Keratinocyte (primary cell): ENCODE data around the gene PTPRN2. TPM values are rescaled to one million over a fixed set of nuclear protein-coding genes. Genes with fewer than 3 reads are reported as not detected.

Experiments
- DNase-seq: peaks from one replicate; pipeline ENCODE4 v3.0.0-alpha.2; 2011; ENCODE audit warnings: low read depth, missing footprints, low spot score
- FAIRE-seq: peaks from 2 replicates; lab custom pipeline; 2011; peaks lifted over from hg19 to GRCh38; lab: Jason Lieb, UNC
- H2AFZ ChIP-seq: 2 replicates; pipeline ENCODE4 v1.6.0; 2012; ENCODE audit warnings: low read length, control low read depth, inconsistent platforms; ENCODE audit not compliant: control insufficient read depth
- H3K27ac ChIP-seq: 2 replicates; pipeline ENCODE4 v1.5.1; 2011; ENCODE audit warnings: low read length; ENCODE audit not compliant: control insufficient read depth, insufficient read depth
- H3K27me3 ChIP-seq: 3 replicates; pipeline ENCODE4 v1.6.0; 2011; ENCODE audit warnings: low read length; ENCODE audit not compliant: control insufficient read depth, insufficient read depth; ENCODE audit errors: extremely low read depth
- H3K36me3 ChIP-seq, 2 experiments: 2 replicates in 1 of 2; 3 replicates in 1 of 2; pipeline ENCODE4 v1.5.1; 2011; ENCODE audit warnings: low read length in 2 of 2, mild to moderate bottlenecking in 1 of 2; ENCODE audit not compliant: control insufficient read depth in 2 of 2, insufficient read depth in 2 of 2; ENCODE audit errors: extremely low read depth in 1 of 2
- H3K4me1 ChIP-seq: 3 replicates; pipeline ENCODE4 v1.5.1; 2011; ENCODE audit warnings: low read length; ENCODE audit not compliant: control insufficient read depth, insufficient read depth; ENCODE audit errors: extremely low read depth
- H3K4me2 ChIP-seq: 3 replicates; pipeline ENCODE4 v1.6.0; 2011; ENCODE audit warnings: low read depth, low read length; ENCODE audit not compliant: control insufficient read depth, insufficient read depth; ENCODE audit errors: extremely low read depth
- H3K4me3 ChIP-seq, 3 experiments: fragments of 200-600 bp in 1 of 3; sonication (generic) in 1 of 3; 2 replicates in 2 of 3; 3 replicates in 1 of 3; pipeline ENCODE4 v1.5.1; 2011 to 2016; ENCODE audit warnings: low read length in 3 of 3, mild to moderate bottlenecking in 3 of 3, control low read depth in 2 of 3, inconsistent platforms in 1 of 3, low read depth in 1 of 3, mixed read lengths in 1 of 3, mixed run types in 1 of 3, moderate library complexity in 1 of 3; ENCODE audit not compliant: control insufficient read depth in 2 of 3, insufficient read depth in 2 of 3; ENCODE audit errors: extremely low read depth in 1 of 3
- H3K79me2 ChIP-seq: 2 replicates; pipeline ENCODE4 v1.6.0; 2012; ENCODE audit warnings: low read length; ENCODE audit not compliant: control insufficient read depth, insufficient read depth
- H3K9ac ChIP-seq: 3 replicates; pipeline ENCODE4 v1.6.0; 2011; ENCODE audit warnings: low read length; ENCODE audit not compliant: control insufficient read depth, insufficient read depth; ENCODE audit errors: extremely low read depth
- H3K9me1 ChIP-seq: 3 replicates; pipeline ENCODE4 v1.6.0; 2011; ENCODE audit warnings: low read length; ENCODE audit not compliant: control insufficient read depth, insufficient read depth; ENCODE audit errors: extremely low read depth
- H3K9me3 ChIP-seq: 2 replicates; pipeline ENCODE4 v1.5.1; 2012; ENCODE audit warnings: low read depth, low read length; ENCODE audit not compliant: control insufficient read depth
- H4K20me1 ChIP-seq: 3 replicates; pipeline ENCODE4 v1.6.0; 2011; ENCODE audit warnings: low read length; ENCODE audit not compliant: control insufficient read depth, insufficient read depth; ENCODE audit errors: extremely low read depth
- CTCF ChIP-seq, 3 experiments: IDR thresholded peaks in 1 of 3; conservative IDR thresholded peaks in 1 of 3; optimal IDR thresholded peaks in 1 of 3; 2 replicates in 2 of 3; 3 replicates in 1 of 3; pipeline versions ENCODE3 to v1.5.1; 2011; ENCODE audit warnings: low read length in 3 of 3, mild to moderate bottlenecking in 3 of 3, moderate library complexity in 2 of 3, control low read depth in 1 of 3, inconsistent platforms in 1 of 3; ENCODE audit not compliant: insufficient read depth in 2 of 3; ENCODE audit errors: extremely low read depth in 1 of 3
- EZH2 ChIP-seq: IDR thresholded peaks from one replicate; pipeline ENCODE4 v1.6.1; 2012; ENCODE audit warnings: inconsistent platforms, mild to moderate bottlenecking, low read length, moderate library complexity
- dilution Hi-C: fragments of 300-500 bp; cut with MboI; formaldehyde crosslinking; loops from one replicate; pipeline ENCODE4 v1.7.0; 2020; ENCODE audit warnings: low sequenced_read_pairs; ENCODE audit not compliant: extremely low pct_ligation_motif_present
- polyA plus RNA-seq, 5 experiments: library from polyadenylated mRNA; depleted of rRNA in 3 of 5; stranded (reverse) in 3 of 5; stranded (forward) in 1 of 5; unstranded in 1 of 5; fragments of >200 nt; gene quantifications; 1 replicate in 1 of 5; 2 replicates in 3 of 5; 3 replicates in 1 of 5; pipeline versions ENCODE4 v1.2.1 to v1.2.3, GENCODE V29; 2011 to 2012; ENCODE audit warnings: missing spikeins in 2 of 5, low read depth in 1 of 5, low replicate concordance in 1 of 5

The PTPRN2 gene
- polyA plus RNA-seq, 1 donor (not counting 4 experiments of a cell fraction or from before 2014, with no cell fraction given): not detected

GRCh38 chr7:157516311-157516710 is 1071.3 kb downstream of the PTPRN2 start:
- Histone ChIP-seq H4K20me1 (no peaks in the 10 kb centered on the region), H3K4me2 (no peak overlapping the region), H3K27ac (no peak overlapping the region), H3K9me3 (peaks cover 4% of the 10 kb centered on the region), H3K4me1 (no peaks in the 10 kb centered on the region), H3K36me3 (no peaks in the 10 kb centered on the region), H3K79me2 (no peaks in the 10 kb centered on the region), H3K27me3 (no peaks in the 10 kb centered on the region), H3K9ac (no peak overlapping the region), H3K4me3 (no peak overlapping the region), H3K9me1 (no peaks in the 10 kb centered on the region), H2AFZ (no peak overlapping the region)
- no peak for FAIRE-seq
- dilution Hi-C loops: no loop called here
- TF ChIP-seq EZH2: no peak
- TF ChIP-seq CTCF (optimal IDR thresholded peaks at IDR 0.05 in 1 of 3, IDR thresholded peaks at IDR 0.05 in 1 of 3, conservative IDR thresholded peaks at IDR 0.05 in 1 of 3; ENCODE audit: extremely low read depth in 1 of 3, insufficient read depth in 2 of 3, low read length in 3 of 3): no peak
- no peak for DNase-seq

GRCh38 chr7:157515342-157516041 is 1072.1 kb downstream of the PTPRN2 start:
- H3K9me1 ChIP-seq: no peaks in the 10 kb centered on the region
- no peak overlapping the region for H2AFZ ChIP-seq
- no peak for DNase-seq
- FAIRE-seq: no peak
- H3K27me3 ChIP-seq: no peaks in the 10 kb centered on the region
- H3K4me1 ChIP-seq: no peaks in the 10 kb centered on the region
- no peaks in the 10 kb centered on the region for H4K20me1 ChIP-seq
- no peak overlapping the region for H3K4me3 ChIP-seq
- H3K27ac ChIP-seq: no peak overlapping the region
- no peaks in the 10 kb centered on the region for H3K36me3 ChIP-seq
- dilution Hi-C loops: no loop called here
- no peak for TF ChIP-seq EZH2
- no peak for TF ChIP-seq CTCF (optimal IDR thresholded peaks at IDR 0.05 in 1 of 3, IDR thresholded peaks at IDR 0.05 in 1 of 3, conservative IDR thresholded peaks at IDR 0.05 in 1 of 3; ENCODE audit: extremely low read depth in 1 of 3, insufficient read depth in 2 of 3, low read length in 3 of 3)
- no peak overlapping the region for H3K4me2 ChIP-seq
- peaks cover 4% of the 10 kb centered on the region for H3K9me3 ChIP-seq
- H3K79me2 ChIP-seq: no peaks in the 10 kb centered on the region
- H3K9ac ChIP-seq: no peak overlapping the region
